NCI-H187 (cell line): ENCODE results near the gene LONP2.
A peak's percentile ranks its signal among the peaks of the same experiment; 100 is the strongest.
"Not testable (repeated sequence)": the region's sequence is repeated elsewhere in the genome, so short reads cannot be mapped to it uniquely, and the experiment has no call there.

ENCODE experiments used
- DNase-seq, 2 experiments: peaks; one replicate each; lab custom pipeline; 2025; lab: John Stamatoyannopoulos, UW

The LONP2 gene

DNA sequence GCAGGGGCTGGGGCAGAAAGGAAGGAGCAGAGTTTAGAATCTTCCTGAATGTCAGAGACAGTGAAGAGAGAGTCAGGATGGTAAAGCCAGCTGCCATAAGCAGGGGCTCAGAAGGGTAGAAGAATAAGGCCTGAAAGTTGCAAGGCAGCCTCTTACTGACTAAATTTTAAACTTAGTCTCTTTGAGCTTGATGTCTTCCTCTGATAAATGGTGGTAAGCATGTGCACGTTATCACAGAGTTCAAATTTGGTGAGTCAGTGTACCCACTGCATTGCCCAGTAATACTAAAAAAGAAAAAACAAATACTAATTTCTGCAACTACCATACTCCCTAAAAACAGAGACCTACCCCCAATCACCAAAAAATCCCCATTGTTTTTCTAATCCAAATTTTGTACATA, 96.0 kb downstream of the LONP2 start:
- DNase-seq = no peak

DNA sequence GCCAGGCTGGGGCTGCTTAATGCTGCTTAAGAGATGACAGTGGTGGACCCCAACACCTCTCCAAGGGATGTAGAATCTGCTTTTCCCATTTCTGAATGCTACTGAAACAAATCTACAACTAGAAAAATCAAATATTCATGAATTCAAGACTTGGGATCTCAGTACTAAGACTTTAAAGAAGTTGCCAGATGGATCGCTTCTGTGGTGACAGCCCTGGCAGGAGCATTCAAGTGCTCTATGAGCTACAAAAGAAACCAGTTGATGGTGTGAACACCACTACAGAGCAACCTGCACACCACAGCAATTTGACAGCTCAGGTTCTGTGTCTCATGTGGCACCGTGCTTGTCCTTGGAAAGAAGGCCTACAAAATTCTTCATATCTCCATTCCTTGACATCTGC, 98.5 kb downstream of the LONP2 start:
- no peak for DNase-seq

DNA sequence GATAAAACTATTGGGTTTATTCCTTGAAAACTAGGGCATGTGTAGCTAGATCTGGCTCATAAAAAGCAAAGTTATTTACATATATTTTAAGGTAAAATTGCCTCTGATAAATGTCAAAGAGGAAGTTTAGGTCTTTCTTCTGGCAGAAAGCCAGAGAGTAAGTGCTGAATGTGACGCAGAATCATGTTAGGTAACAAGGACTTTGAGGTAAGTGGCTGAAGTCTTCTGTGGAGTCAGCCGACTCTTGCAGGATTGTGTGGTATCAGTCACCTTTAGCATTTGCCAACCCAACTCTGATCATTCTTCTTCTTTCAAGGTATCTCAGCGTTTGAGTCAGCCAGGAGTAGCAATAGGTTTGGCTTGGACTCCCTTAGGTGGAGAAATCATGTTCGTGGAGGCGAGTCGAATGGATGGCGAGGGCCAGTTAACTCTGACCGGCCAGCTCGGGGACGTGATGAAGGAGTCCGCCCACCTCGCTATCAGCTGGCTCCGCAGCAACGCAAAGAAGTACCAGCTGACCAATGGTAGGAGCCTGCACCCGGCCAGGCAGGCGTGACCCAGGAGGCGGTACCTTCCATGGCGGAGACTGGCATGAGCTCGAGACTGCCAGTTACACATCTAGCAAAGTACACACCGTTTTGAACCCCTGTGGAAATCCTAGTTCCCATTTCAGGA, 103.2 kb downstream of the LONP2 start:
- DNase-seq = no peak

DNA sequence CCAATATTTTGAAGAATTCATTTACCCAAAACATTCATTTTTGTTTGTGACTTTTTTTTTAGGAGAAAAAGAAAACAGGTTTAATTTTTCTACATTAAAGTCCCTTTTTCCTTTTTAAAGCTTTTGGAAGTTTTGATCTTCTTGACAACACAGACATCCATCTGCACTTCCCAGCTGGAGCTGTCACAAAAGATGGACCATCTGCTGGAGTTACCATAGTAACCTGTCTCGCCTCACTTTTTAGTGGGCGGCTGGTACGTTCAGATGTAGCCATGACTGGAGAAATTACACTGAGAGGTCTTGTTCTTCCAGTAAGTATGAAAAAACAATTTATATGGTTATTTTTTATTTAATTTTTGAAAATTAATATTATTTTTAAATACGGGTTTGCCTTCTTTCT, 103.9 kb downstream of the LONP2 start:
- no peak for DNase-seq

DNA sequence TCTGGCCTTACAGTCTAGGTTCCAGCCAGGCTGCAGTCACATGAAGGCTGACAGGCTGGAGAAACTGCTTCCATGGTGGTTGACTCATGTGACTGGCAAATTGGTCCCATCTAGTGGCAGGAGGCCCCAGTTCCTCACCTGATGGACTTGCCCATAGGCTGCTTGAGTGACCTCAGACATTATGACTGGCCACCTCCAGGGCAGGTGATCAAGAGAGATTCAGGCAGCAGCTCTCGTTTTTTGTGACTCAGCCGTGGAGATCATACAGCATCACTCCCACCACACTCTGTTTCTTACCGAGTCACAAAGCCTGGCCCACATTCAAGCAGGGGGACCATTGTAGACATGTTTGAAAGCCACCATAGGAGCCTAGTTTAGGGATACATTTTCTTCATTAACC, 106.6 kb downstream of the LONP2 start:
- DNase-seq = no peak

DNA sequence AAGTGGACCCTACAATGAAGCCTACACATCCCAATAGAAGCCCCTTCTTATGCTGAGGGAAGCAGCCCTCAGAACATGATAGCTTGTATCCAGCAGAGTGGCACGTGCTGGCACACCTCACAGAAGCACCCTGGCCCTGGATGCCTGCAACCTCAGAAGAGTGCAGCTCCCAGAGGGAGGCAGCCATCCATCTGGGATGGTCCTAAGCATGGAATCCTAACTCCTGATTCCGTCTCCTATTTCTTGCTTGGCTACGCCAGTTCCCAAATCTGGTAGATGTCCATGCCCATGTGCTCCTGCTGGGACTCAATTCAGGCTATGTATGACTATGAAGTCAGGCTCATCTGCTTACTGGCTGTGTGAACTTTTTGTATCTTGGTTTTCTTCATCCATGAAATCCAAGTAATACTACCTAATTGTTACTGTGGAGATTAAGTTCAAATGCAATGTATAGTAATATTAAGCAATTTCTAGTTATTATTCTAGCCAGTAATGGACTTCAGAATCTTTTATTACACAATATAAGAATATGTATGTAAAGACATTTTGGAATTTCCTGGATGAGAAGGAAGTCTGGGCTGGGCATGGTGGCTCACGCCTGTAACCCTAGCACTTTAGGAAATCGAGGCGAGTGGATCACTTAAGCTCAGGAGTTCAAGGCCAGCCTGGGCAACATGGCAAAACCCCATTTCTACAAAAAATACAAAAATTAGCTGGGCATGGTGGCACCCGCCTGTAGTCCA, 108.7 kb downstream of the LONP2 start:
- DNase-seq = no peak

DNA sequence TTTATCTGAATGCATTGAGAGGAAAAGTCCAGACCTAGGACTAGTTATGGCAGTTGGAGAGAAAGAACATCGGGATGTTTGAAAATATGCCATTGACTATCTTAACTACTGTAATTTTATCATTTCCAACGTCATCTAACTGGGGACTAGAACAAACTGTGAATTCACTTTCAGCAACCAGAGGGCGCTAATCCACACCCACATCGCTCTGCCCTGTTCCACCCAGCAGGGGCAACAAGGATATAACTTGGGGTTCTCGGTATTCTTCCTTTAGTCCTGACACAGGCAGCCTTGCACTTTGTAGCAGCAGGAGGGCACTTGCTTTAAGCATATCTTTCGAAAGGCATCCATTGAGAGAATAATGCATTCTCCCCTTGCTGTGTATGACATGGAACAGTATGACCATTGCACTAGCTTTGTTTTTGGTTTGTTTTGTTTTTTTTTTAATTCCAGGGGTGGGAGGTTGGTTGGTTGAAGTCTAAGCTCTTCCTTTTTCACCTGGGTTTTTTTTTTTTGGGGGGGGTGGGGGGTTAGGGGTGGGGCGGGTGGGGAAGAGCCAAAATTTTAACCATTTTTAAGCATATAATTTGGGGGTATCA, 109.6 kb downstream of the LONP2 start:
- DNase-seq = no peak

DNA sequence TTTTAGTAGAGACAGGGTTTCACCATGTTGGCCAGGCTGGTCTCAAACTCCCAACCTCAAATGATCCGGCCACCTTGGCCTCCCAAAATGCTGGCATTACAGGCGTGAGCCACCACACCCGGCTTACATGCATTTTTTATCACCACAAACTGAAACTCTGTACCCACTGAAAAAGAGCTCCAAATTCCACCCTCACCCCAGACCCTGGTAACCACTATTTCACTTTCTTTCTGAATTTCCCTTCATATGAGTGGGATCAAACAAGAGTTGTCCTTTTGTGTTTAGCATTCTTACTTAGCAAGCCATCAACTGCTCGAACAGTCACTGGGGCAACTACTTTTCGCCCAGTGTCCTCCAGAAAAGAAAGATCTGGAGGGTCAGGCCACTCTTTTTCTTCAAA, 110.3 kb downstream of the LONP2 start:
- DNase-seq = not testable (repeated sequence)

DNA sequence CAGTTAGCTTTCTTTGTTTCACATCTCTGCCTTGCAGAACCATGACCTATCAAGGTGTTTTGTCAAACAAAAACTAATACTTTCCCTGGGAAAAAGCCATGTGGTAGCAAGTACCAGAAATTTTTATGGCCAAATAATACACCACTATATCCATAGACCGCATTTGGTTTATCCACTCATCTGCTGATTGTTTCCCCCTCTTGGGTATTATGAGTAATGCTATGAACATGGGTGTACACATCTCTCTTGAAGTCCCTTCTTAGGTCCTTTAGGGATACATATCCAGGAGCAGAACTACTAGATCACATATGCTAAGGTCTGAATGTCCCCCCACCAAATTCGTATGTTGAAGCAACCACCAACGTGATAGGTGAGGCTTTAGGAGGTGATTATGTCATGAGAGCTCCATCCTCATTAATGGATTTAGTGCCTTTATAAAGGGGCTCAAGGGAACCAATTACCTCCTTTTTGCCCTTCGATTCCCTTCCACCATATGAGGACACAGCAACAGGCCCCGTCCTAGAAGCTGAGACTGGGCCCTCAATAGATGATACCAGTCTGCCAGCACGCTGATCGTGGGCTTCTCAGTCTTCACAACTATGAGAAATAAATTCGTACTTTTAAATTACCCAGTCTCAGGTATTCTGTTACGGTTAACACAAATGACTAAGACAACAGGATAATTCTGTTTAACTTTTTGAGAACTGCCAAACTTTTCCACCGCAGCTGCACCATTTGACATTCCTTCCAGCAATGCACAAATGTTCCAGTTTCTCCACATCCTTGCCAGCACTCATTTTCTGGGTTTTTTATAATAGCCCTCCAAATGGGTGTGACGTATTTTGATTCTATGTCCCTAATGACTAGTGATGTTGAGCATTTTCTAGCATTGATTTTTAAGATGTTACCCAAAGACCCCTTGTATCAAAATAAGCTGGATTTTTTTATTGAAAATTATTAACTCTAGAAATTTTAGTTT, 111.1 kb downstream of the LONP2 start:
- DNase-seq = no peak

DNA sequence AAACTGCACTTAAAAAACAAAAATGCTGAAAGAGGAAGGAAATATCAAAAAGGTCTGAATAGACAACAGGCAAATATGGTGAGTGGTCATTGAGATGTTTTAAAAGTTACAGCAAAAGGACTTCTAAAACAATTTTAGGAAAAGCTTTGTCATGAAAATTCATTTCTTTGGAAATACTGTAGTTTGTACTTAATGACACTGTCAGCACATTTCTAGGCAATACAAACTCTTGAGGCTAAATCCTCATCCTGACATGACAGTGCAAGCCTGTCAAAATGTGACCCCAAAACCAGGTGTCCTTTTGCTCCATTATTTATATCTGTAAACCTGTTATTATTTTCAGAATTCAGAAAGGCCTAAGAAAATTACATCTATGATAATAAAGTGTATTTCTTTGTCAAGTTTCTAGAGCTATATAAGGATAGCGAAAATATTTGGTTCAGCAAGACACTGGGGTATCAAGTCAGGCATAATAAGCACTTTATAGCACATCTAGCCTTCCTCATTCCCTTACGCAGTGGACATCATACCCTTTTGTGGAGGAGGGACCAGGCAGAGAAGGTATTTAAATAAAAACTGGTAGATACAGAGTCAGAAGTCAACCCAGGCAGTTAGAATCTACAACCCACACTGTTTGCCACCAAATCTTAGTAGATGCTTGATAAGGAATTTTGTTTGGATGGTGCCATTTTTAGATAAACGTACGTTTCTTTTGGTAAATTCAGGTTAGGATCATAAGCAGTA, 112.7 kb downstream of the LONP2 start:
- no peak for DNase-seq

DNA sequence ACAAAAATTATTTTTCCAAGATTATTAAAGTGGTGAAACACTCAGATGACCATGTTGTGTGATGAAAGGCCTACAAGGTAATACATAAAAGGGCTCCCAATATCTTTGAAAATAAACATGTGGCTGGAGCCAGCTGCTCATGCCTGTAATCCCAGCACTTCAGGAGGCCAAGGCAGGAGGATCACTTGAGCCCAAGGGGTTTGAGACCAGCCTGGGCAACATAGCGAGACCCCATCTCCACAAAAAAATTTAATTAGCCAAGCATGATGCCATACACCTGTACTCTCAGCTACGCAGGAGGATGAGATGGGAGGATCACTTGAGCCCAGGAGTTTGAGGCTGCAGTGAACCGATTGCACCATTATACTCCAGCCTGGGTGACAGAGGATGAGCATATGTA, 114.3 kb downstream of the LONP2 start:
- no peak for DNase-seq

DNA sequence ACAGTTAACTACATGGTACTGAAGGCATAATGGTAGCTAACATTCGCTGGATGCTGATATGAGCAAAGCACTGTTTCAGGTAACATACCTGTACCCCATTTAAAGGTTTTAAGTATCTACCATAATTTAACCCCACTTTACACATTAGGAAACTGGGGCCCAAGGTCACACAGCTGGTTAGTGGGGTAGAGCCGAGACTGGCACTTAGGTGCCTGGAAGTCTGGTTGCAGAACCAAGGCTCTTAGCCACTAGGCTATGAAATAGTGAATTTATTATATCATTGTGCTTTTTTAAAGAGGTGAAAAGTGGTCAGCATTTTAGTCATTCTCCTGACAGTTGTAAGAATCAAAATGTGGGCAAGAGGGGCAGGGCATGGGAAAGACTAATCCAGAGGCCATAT, 115.9 kb downstream of the LONP2 start:
- DNase-seq = no peak

DNA sequence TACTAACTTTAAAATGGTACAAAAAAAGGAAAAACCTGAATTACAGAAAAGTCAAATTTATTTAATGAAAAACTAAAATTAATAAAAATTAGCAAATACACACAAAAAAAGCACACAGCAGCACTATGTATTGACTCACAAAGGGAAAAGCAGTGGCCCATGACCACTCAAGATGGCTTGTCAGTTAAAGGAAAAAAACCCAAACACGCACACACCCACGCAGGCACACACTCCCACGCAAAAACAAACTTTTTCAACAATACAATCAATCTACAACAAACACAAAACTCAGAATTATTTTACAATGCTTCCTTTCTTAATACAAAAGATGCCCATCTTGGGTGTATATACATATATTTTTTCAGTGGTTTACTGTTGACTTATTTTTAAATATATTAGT, 116.9 kb downstream of the LONP2 start:
- no peak for DNase-seq

DNA sequence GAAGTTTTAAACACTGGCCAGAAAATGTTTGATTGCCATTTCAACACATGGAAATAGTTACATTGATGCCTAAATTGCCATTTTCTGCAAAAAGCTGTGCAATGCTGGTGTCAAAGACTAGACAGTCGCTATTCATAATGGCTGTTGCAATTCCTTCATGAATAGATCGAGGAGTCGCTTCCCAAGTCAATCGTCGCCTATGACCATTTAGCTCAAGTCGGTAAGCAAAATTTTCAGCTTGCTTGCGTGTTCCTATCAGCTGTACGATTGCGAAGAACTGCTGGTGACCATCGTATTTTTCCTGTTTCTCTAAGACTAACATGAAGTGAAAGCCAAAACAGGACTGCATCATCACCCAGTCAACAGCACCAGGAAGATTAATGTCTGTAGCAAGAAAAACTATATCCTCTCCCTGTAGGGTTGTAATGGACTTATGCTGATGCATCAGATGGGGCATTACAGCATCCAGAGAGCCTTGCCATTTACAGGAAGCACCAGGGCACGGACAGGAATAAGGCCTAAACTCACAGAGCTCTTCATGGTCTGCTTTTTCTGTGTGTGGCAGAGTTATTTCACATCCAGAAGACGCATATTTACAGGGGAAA, 117.5 kb downstream of the LONP2 start:
- no peak for DNase-seq

DNA sequence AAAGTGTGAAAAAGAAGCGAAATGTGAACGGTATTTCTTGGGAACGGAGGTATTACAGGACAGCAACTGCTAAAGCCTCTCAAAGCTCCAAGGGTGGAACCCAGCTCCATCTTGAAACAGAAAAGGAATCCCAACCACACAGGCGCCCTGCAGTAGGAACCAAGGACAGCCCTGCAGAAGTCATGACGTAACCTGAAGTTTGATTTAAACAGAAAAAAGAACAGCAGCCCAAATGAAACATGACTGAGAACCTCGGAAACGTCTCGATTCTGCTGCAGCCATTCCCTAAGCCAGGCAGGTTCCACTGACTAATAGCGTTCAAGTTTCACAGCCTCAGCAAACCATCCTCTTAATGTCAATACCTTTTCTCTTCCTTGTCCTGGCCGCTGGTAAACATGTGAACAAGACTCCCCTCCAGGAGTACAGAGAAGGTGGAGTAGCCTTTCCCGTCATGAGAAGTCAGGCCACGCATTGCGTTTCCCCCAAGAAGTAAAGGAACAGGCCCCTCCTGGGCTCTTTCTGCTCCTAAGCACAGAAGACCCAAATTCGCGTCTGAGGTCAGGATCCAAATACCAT, 121.0 kb downstream of the LONP2 start:
- no peak for DNase-seq

DNA sequence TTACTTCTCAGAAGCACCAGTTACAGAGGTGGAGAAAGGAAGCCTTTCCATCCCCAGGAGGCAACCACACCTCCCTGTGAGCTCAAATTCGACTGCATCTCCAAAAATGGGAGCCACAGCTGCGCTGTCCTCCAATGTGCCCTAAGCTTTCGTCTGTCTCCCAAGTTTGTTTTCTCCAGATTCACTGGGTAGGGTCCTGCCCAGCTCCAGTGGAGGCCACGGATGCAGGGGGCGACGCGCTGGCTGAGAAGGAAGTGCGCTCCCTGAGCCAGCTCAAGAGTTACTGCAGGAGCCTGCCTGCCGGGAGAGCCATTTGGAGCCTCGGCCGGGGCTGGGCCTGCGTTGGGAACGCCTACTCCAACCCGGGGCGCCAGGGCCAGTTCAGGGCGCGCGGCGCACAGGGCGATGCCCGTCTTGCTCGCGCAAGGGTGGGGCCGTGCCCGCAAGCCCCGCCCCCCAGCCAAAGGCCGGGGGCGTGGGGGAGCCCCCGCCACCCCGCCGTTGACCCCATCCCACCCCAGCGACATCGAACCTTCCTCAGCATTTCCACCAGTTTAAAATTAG, 121.6 kb downstream of the LONP2 start:
- DNase-seq = peak in 1 of 2 experiments; percentile 8

DNA sequence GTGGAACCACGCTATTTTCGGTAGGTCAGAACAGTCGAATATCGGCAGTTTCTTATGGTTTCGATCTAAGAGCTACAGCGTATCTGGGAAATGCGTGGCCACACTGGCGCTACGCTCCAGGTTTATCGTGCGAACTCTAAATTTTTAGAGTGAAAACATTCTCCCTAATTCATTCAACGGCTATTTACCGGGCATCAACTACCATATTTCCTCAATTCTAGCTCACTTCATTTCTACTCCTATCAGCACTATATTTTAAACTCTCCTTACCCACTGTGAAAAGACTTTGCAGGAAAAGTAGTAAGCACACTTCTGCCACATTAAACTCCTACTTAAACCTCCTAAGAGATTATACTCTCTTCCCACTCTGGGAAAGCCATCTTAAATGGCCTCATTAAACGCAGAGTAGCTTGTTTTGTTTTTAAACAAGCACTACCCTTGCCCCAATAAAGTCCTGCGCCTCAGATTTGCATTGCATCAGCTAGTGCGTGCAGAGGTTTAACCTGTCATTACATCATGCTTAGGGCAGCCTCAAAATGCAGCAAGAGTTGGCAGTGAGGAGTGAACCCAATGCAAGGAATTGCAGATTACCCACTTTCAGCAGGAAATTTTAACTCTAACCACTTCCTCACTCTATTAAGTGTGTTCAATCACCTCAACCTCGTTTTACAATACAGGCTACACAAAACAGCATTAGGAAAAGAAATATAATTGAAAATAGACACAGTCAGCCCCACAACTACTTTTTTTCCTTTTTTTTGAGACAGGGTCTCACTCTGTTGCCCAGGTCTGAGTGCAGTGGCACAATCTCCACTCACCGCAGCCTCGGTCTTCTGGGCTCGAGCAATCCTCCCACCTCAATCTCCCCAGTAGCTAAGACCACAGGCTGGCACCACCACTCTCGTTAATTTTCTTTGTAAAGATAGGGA, 122.3 kb downstream of the LONP2 start:
- no peak for DNase-seq

DNA sequence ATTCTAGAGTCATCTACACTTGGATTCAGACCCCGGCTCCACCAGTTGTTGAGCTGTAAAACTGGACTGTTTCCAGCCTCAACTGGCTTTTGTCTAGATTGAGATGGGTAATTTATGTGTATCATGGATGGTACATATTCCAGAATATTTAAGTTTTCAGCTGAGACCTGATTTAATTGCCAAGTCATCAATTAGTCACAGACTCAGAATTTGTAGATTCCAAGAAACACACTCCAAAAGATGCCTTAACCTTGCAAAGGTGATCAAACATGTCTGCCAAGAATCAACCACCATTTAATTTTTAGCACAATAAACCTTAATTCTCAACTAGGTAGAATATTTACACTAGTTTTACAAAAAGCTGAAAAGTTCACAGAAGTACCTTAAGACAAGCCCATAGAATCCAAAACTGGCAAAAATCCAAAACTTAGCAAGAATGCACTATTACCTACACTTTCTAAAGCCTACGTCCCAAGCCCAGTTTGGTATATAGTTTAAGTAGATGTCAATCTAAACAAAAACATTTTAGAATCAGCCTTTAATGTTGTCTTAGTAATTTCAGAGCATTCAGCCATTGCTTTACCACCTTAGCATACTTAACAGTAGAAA, 123.4 kb downstream of the LONP2 start:
- DNase-seq = no peak

DNA sequence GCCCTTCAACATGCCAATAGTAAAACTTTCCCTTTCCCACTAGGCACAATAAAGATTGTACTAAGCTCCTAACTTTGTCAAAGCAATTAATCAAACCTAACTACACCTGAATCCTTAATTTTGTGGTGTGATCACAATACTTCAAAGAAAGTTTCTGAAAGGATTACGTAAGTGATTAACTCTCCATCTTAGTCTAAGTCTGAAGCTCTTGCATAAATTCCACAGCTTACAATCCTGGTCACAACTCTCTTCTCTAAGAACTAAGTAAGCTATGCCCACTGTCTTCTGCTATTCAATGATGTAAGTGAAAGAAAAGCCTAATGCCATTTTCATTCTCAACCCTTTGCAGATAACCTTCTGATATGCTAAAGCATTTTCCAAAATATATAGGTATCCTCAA, 125.7 kb downstream of the LONP2 start:
- no peak for DNase-seq
